WTC11 (cell line): ENCODE measurements around the gene CACNA1A. TPM values are rescaled to one million over a fixed set of nuclear protein-coding genes. Genes with fewer than 3 reads are reported as not detected.

Source experiments
- AR ChIP-seq: fragments of 250-450 bp; sonication (Bioruptor Pico); IDR thresholded peaks from 2 replicates; pipeline ENCODE4 v1.9.0; 2021; ENCODE audit warnings: mild to moderate bottlenecking
- ATF2 ChIP-seq: sonication (generic); formaldehyde crosslinking; IDR thresholded peaks from 2 replicates; pipeline ENCODE4 v1.8.1; 2022; ENCODE audit warnings: low read depth, missing genetic modification reagents, borderline replicate concordance
- ATF6 ChIP-seq: sonication (generic); formaldehyde crosslinking; IDR thresholded peaks from 2 replicates; pipeline ENCODE4 v1.8.1; 2023; ENCODE audit warnings: mild to moderate bottlenecking, missing genetic modification reagents
- CREB1 ChIP-seq: sonication (generic); formaldehyde crosslinking; IDR thresholded peaks from 2 replicates; pipeline ENCODE4 v1.8.0; 2023; ENCODE audit warnings: mild to moderate bottlenecking, missing genetic modification reagents
- CREM ChIP-seq: sonication (generic); formaldehyde crosslinking; IDR thresholded peaks from 2 replicates; pipeline ENCODE4 v1.8.1; 2022; ENCODE audit warnings: mild to moderate bottlenecking, missing genetic modification reagents, moderate library complexity
- FOXP4 ChIP-seq: sonication (generic); formaldehyde crosslinking; IDR thresholded peaks from 2 replicates; pipeline ENCODE4 v1.8.0; 2022; ENCODE audit warnings: mild to moderate bottlenecking, missing genetic modification reagents
- GRHL2 ChIP-seq: fragments of 250-450 bp; sonication (Bioruptor Pico); IDR thresholded peaks from 2 replicates; pipeline ENCODE4 v1.8.0; 2022; ENCODE audit warnings: mild to moderate bottlenecking, moderate library complexity; ENCODE audit not compliant: insufficient replicate concordance, severe bottlenecking
- MLX ChIP-seq: sonication (generic); formaldehyde crosslinking; IDR thresholded peaks from 2 replicates; pipeline ENCODE4 v1.8.1; 2023; ENCODE audit warnings: mild to moderate bottlenecking, missing genetic modification reagents, moderate library complexity
- MXD4 ChIP-seq: fragments of 250-450 bp; sonication (Bioruptor Pico); IDR thresholded peaks from 2 replicates; pipeline ENCODE4 v1.8.0; 2021; ENCODE audit warnings: mild to moderate bottlenecking, moderate library complexity, borderline replicate concordance
- NFATC4 ChIP-seq: fragments of 250-450 bp; sonication (Bioruptor Pico); IDR thresholded peaks from 2 replicates; pipeline ENCODE4 v1.9.0; 2021; ENCODE audit warnings: mild to moderate bottlenecking
- NR2C2 ChIP-seq: sonication (generic); formaldehyde crosslinking; IDR thresholded peaks from 2 replicates; pipeline ENCODE4 v1.8.0; 2022; ENCODE audit warnings: mild to moderate bottlenecking, missing genetic modification reagents
- OVOL2 ChIP-seq: fragments of 250-450 bp; sonication (Bioruptor Pico); IDR thresholded peaks from 2 replicates; pipeline ENCODE4 v1.9.0; 2021; ENCODE audit warnings: mild to moderate bottlenecking, borderline replicate concordance
- PRDM15 ChIP-seq: sonication (generic); formaldehyde crosslinking; IDR thresholded peaks from 2 replicates; pipeline ENCODE4 v1.8.0; 2022; ENCODE audit warnings: missing genetic modification reagents
- RELA ChIP-seq: sonication (generic); formaldehyde crosslinking; IDR thresholded peaks from 2 replicates; pipeline ENCODE4 v1.8.1; 2022; ENCODE audit warnings: missing genetic modification reagents, mild to moderate bottlenecking, borderline replicate concordance
- SOX15 ChIP-seq: fragments of 250-450 bp; sonication (Bioruptor Pico); IDR thresholded peaks from 2 replicates; pipeline ENCODE4 v1.9.0; 2021; ENCODE audit warnings: mild to moderate bottlenecking
- SP1 ChIP-seq: sonication (generic); formaldehyde crosslinking; conservative IDR thresholded peaks from 2 replicates; pipeline ENCODE4 v1.8.1; 2022; ENCODE audit warnings: missing genetic modification reagents
- TP53 ChIP-seq: sonication (generic); formaldehyde crosslinking; IDR thresholded peaks from 2 replicates; pipeline ENCODE4 v1.8.1; 2023; ENCODE audit warnings: mild to moderate bottlenecking, missing genetic modification reagents
- USF1 ChIP-seq: sonication (generic); formaldehyde crosslinking; IDR thresholded peaks from 2 replicates; pipeline ENCODE4 v1.8.0; 2022; ENCODE audit warnings: mild to moderate bottlenecking, missing genetic modification reagents
- ZNF121 ChIP-seq: sonication (generic); formaldehyde crosslinking; IDR thresholded peaks from 2 replicates; pipeline ENCODE4 v1.8.0; 2023; ENCODE audit warnings: missing genetic modification reagents
- ZNF138 ChIP-seq: sonication (generic); formaldehyde crosslinking; conservative IDR thresholded peaks from 2 replicates; pipeline ENCODE4 v1.8.1; 2022; ENCODE audit warnings: mild to moderate bottlenecking, moderate library complexity, missing genetic modification reagents
- ZNF219 ChIP-seq: sonication (generic); formaldehyde crosslinking; IDR thresholded peaks from 2 replicates; pipeline ENCODE4 v1.8.0; 2023; ENCODE audit warnings: missing genetic modification reagents, mild to moderate bottlenecking, borderline replicate concordance
- ZNF263 ChIP-seq: sonication (generic); formaldehyde crosslinking; IDR thresholded peaks from 2 replicates; pipeline ENCODE4 v1.8.1; 2022; ENCODE audit warnings: low read depth, mild to moderate bottlenecking, moderate library complexity, missing genetic modification reagents
- ZNF317 ChIP-seq: sonication (generic); formaldehyde crosslinking; IDR thresholded peaks from 2 replicates; pipeline ENCODE4 v1.8.1; 2023; ENCODE audit warnings: low read depth, mild to moderate bottlenecking, moderate library complexity, missing genetic modification reagents, borderline replicate concordance
- ZNF416 ChIP-seq: fragments of 250-450 bp; sonication (Bioruptor Pico); IDR thresholded peaks from 2 replicates; pipeline ENCODE4 v1.9.0; 2021; ENCODE audit warnings: mild to moderate bottlenecking, inconsistent platforms
- total RNA-seq: library from RNA; stranded (reverse); gene quantifications from 3 replicates; pipeline ENCODE4 v1.2.3, GENCODE V29; 2021

CACNA1A gene
- total RNA-seq, 1 experiment from 2014 or later, result 28.9 TPM

GRCh38 chr19:13164343-13165161, 341.7 kb downstream of the CACNA1A start (continued):
- TF ChIP-seq PRDM15 (no peak), ZNF416 (CRISPR knock-in tag) (no peak), NFATC4 (no peak; the same call in 1 of the 2 replicates), SOX15 (no peak), ZNF263 (CRISPR knock-in tag) (peak; percentile 93), OVOL2 (CRISPR knock-in tag) (no peak), MXD4 (CRISPR knock-in tag) (no peak), ZNF219 (CRISPR knock-in tag) (peak; percentile 69; the same call in 1 of the 2 replicates), NR2C2 (no peak), ZNF121 (CRISPR knock-in tag) (no peak), MLX (CRISPR knock-in tag) (no peak), ATF6 (no peak), RELA (CRISPR knock-in tag) (no peak), FOXP4 (CRISPR knock-in tag) (peak; percentile 91; the same call in 1 of the 2 replicates), CREM (peak; percentile 49; the same call in 1 of the 2 replicates), CREB1 (peak; percentile 78; the same call in 1 of the 2 replicates), ATF2 (CRISPR knock-in tag) (no peak), USF1 (CRISPR knock-in tag) (peak; percentile 53; the same call in 1 of the 2 replicates), ZNF317 (no peak), TP53 (CRISPR knock-in tag) (no peak), GRHL2 (CRISPR knock-in tag) (no peak), ZNF138 (CRISPR knock-in tag) (0 out of 2 replicates have a peak, but pooled peaks have one; percentile 48), SP1 (peak; percentile 93), AR (CRISPR knock-in tag) (peak; percentile 50; the same call in 1 of the 2 replicates)
